ENCODE results near the gene KAZN.

KAZN gene

GRCh38 chr1:14788080-14788479, 189.6 kb downstream of the KAZN start:
- FAIRE-seq (no peak), DNase-seq (ENCODE audit: insufficient read length, low spot score) (no peak)
- TF ChIP-seq CTCF (IDR thresholded peaks at IDR 0.05; ENCODE audit: insufficient read depth, missing control alignments), result no peak

- no peak for TF ChIP-seq CTCF (IDR thresholded peaks at IDR 0.05; ENCODE audit: insufficient read depth, missing control alignments)
- DNase-seq (ENCODE audit: insufficient read length, low spot score), result no peak
Measured at GRCh38 chr1:14790982-14791381, 192.5 kb downstream of the KAZN start.

GRCh38 chr1:14791654-14792053, 193.2 kb downstream of the KAZN start:
- FAIRE-seq (no peak), DNase-seq (ENCODE audit: insufficient read length, low spot score) (no peak)
- no peak for TF ChIP-seq CTCF (IDR thresholded peaks at IDR 0.05; ENCODE audit: insufficient read depth, missing control alignments)

More at GRCh38 chr1:14790982-14791381, 192.5 kb downstream of the KAZN start:
- no peak for FAIRE-seq

- no peak for FAIRE-seq
- DNase-seq (ENCODE audit: insufficient read length, low spot score), result no peak
- no peak for TF ChIP-seq CTCF (IDR thresholded peaks at IDR 0.05; ENCODE audit: insufficient read depth, missing control alignments)
Measured at GRCh38 chr1:14794136-14794768, 195.8 kb downstream of the KAZN start.

- FAIRE-seq (no peak), DNase-seq (ENCODE audit: insufficient read length, low spot score) (no peak)
- no peak for TF ChIP-seq CTCF (IDR thresholded peaks at IDR 0.05; ENCODE audit: insufficient read depth, missing control alignments)
Measured at GRCh38 chr1:14794906-14795305, 196.4 kb downstream of the KAZN start.

GRCh38 chr1:14795589-14795988, 197.1 kb downstream of the KAZN start:
- FAIRE-seq (no peak), DNase-seq (ENCODE audit: insufficient read length, low spot score) (no peak)
- TF ChIP-seq CTCF (IDR thresholded peaks at IDR 0.05; ENCODE audit: insufficient read depth, missing control alignments), result no peak

- FAIRE-seq (no peak), DNase-seq (ENCODE audit: insufficient read length, low spot score) (no peak)
- no peak for TF ChIP-seq CTCF (IDR thresholded peaks at IDR 0.05; ENCODE audit: insufficient read depth, missing control alignments)
Measured at GRCh38 chr1:14800014-14800413, 201.5 kb downstream of the KAZN start.
